ENCODE results near the gene DDN.

GRCh38 chr12:48965298-48965838 is 33.8 kb downstream of the DDN start:
- TF ChIP-seq EZH2 (IDR thresholded peaks at IDR 0.05): no peak
- TF ChIP-seq POLR2AphosphoS5 (IDR thresholded peaks at IDR 0.05; ENCODE audit: borderline replicate concordance, low read depth, low read length): no peak
- TF ChIP-seq FOXP2 (optimal IDR thresholded peaks at IDR 0.05; ENCODE audit: control extremely low read depth, extremely low read length, insufficient read depth): no peak

All from SK-N-MC (cell line).